HG03139 (cell line): ENCODE results near the gene TRIO.

Experiments
- ATAC-seq: cut with Tn5 transposase; IDR thresholded peaks from one replicate; pipeline ENCODE4 v1.9.1; 2021; ENCODE audit not compliant: unreplicated experiment

TRIO gene

DNA sequence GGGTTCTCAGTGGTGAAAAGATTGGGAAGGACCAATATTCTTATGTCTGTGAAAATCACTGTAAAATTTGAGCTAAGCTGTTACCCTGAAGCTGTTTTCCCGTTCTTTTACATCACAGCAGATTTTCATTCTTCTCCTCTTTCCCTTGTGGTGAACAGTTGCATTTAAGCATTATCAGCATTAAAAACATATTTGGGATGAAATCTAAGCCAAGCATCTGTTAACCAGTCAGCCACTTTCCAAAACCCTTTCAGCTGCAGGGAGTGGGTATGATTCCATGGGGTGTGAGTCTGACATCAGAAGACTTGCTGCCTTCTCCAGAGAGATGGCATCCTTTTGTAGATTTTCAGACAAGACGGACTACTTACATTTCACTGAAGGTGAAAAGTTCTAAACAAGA, 97.2 kb downstream of the TRIO start:
- no peak for ATAC-seq

DNA sequence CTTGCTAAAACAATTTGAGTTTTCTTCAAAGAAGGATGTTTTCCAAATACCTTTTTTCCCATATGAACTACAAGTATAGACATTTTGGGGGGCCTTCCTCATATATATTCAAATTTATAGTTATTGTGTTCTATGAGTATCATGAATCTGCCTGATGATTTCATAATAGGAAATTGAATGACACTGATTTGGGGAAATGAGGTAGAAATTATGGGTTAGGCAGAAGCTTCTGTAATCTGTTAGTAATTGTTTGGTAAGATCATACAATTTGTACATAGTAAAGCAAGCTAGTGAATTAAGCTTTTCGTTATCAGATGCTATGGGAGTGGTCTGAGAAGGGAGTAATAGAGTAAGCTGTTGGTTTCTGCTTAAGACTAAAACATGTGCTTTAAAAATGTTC, 98.0 kb downstream of the TRIO start:
- no peak for ATAC-seq

DNA sequence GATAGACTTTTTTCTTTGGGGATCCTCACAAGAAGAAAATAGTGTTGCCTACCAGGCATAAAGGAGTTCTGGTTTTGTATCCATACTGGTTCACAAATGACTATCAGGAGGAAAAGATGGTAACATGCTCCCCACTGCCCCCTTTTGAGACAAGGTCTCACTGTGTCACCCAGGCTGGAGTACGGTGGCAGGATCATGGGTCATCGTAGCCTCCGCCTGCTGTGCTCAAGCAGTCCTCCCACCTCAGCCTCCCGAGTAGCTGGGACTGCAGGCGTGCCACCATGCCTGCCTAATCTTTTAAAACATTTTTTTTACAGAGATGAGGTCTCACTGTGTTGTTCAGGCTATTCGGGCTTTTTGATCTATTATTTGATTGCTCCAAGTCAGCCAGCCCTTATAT, 99.3 kb downstream of the TRIO start:
- no peak for ATAC-seq

DNA sequence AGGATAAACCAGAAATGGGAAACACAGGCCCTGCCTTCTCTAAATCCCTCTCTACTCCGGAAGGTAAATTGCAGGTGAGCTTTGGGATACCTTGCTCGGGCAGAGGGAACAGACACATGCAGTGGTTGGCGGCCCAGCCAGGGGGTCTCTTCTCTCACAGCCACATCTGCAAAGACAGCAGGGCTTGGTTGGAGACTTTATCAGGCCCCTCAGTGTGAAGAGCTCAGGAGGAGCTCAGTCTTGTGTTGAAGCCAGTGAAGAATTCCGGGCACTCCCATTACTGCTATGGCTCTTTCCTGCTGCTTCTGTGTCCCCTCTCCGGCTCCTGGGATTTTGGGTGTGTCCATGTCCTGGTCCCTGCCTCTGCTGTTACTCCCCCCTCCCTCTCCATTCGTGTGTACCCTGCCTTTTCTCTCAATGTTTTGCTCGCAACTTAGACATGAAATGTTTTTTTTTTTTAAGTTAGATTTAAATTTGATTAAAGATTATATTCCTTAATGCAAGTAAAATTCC, 99.8 kb downstream of the TRIO start:
- no peak for ATAC-seq

DNA sequence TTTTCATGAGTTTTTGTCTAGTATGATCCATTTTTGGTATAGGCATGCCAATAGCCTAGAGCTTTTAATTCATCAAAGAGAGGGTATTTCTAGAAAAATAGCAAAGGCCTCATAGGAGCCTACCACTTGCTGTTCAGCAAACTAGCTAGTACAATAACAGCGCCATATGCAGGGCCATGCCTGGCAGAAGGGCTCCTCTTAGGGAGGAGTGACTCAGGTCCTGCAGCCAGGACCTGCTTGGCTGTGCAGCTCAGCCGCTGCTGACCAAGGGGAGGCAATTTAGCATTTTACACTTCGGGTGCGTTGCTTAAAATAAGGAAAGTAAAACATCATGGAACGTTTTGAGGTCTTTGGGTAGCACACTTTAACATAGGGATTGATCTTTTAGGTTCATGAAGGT, 100.6 kb downstream of the TRIO start:
- ATAC-seq: no peak

DNA sequence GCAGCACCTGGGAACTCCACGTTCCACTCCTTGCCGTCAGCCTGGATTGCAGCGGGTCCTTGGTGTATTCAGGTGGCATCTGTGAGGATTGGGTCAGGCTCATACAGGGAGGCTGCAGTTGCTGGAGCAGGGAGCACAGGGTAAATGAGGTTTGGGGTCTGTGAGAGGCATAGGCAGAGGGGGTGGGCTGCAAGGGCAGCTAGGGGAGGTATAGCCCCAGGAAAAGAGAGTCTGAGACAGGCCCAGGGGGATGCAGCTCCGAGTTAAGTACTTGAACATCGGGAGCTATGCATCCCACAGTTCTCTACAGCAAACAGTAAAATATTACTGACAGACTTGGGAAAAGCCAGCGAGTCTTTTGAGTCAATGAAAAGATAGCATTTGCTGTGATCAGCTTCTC, 101.6 kb downstream of the TRIO start:
- ATAC-seq: no peak

DNA sequence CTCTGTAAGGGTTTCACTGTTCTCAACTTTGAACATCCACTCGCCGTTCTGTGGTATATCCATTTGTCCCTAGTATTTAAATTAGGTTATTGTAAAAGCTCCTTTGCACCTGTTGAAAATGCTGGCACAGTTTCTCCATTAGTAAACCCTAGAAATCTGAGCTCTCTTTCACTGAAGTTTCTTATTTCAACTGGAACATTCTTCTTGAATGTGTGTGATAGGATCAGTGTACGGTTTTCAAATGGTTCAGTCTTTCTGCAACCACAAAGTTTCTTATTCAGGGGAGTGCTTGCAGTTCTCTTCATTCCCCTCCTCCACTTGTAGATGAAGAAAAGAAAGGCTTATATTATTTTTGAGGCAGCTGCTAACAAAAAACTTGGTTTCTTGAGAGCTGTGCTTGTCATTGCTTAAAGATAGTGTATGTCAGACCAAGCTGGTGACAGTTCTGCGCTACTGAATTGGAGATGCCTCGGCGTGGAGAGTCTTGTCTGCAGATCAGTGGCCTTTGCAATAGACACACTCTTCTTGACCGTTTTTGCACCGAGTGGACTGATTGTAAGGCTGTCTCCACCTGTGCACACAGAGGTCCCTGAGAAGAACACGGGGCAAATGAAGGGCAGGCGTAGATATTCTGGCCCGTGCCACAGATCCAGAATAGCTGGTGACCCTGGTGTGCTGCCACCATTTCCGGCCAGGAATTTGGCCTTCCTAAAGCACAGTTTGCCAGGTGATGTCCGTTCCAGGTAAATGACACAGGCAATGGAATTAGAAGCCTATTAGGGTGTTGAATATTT, 102.2 kb downstream of the TRIO start:
- no peak for ATAC-seq

DNA sequence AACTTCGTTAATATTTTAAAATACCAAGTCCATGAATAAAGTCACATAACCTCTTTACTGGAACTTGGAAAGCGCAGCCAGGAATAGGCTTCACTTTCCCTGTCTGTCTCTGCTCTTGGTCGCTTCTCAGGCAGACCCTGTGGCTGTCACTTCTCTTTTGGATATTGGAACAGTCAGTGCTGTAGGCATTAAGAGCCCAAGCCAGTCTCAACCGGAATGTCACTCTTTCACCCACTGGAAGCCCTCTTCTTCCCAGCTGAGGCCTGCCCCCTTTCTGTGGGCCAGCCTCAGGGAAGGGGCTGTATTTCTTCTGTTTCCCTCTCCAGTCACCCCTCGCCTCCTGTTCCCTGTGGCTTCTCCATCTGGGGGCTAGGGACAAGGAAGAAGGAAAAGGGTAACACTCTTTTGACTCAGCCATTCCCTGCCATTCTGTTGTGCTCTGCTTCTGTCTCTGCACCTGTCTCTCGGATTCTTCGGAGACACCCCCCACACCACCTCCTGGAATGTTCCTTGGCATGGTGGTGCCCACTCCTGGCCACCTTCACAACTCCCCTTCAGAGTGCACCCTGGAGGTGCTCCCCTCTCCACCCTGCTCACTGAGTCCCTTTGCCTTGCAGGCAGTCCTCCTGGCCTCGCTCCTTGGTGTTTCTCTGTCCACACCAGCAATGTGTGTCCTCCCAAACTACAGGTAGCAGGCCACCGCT, 103.4 kb downstream of the TRIO start:
- no peak for ATAC-seq

DNA sequence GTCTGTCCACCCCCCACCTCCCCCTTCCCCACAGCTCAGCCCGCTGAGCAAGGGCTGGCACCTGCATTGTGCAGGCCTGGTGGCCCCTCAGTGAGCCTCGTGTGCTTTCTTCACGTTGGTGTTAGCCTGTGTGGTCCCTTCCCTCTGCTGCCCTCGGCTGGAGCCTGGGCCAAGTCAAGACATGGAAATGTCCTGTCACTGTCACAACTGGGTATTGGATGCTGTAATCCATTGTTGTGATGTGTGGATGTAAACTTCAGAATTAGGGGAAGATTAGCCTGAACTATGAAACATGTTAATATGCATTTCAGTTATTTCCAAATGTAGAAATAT, 103.9 kb downstream of the TRIO start:
- no peak for ATAC-seq

DNA sequence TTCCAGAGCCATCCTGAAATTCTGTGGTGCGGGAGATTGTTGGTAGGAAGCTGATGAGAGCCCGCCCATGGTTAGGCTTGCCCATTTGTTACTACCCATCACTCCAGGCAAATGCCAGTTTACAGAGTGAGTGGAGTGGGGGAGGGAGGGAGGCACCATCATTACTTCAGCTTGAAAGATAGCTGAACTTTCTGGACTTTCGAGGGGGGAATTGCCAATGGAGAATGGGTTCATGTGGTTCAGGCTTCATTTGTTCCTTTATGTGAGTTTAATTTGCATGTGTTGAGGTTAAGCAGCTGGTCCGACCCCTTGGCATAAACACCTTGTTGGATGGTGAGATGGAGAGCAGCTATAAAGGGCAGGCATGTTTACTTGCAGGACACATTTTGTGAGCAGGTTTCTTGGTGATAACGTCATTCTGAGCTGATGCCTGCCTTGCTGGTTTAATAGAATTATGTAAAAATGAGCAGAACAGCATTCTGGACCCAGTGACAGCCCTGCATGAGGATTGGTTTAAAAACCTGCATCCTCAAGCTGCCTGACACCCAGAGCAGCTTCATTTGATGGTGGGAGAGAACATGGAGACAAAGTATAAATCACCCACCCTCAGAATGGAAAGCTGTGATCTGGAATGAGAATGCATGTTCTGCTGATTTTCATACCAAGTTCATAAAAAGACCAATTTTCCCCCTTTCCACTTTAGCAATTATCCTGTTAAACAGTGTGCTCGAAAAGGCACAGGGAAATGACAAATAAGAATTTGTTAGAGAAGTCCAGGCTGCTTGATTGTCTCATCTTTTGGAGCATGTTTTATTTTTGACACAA, 106.3 kb downstream of the TRIO start:
- ATAC-seq: no peak

DNA sequence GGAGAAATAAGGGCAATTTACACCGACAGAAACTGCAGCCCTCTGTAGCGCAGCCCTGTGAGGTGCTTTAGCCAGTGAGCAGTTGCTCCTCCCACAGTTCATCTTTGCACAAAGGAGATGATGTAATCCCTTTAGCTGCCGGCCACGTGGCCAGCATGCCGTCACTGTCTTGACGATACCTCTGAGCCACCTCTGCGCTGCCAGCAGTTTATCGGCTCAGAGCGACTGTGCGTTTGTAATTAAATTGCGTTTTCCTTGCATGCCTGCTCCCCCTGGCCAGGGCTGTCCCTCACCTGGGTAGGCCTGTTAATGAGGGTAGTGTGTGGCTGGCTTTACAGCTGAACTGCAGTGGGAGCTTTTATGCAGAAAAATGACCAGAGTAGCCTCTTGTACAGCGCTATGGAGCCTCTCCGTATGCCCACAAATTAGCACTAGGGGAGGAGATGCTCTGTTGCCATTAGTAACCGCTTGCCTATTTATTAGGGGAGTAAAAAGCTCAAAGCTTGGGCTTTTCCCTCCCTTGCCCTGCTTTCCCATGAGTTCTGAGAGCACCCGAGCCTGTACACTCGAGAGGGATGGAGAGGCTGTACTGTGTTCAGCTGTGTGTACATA, 107.0 kb downstream of the TRIO start:
- ATAC-seq: no peak

DNA sequence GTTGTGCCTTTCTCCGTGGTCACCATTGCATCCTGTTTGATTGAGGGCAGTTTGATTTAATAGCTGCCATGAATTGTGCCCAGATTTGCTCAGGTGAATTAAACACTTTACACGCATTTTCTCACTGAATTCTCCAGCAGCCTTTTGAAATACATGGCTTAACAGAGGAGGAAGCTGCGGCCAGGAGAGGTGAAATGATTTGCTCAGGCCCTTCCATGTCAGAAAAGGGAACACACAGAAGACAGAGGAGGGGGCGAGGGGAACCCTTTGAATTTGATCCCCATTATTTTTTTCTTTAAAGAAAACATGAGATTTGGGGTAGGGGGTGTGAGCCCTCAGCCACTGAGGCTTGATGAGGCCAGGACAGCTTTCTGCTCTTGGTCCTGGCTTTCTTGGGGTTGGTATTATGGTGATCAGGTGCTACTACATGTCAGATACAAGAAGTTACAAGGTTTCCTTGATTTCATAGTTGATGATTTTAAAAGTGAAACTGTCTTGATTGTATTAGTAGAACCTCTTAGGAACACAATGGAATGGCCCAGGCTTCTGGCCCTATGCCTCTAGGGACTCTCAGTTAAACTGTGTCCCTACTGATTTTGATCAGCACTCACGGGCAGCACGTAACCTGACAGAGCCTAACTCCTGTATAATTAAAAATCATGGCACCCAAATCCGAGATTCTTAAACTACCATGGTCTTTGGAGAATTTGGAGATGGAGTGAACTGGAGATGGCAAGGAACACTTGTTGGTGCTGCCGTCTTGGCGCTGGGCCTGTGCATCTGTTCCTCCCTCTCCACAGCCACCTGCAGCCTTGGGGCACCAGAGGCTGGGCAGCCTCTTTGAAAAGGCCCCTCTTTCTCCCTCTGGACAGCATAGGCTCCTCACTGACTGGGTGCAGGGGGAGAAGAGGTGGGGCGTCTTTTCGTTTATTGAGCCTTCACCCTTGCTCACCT, 107.9 kb downstream of the TRIO start:
- ATAC-seq: peak; percentile 67

DNA sequence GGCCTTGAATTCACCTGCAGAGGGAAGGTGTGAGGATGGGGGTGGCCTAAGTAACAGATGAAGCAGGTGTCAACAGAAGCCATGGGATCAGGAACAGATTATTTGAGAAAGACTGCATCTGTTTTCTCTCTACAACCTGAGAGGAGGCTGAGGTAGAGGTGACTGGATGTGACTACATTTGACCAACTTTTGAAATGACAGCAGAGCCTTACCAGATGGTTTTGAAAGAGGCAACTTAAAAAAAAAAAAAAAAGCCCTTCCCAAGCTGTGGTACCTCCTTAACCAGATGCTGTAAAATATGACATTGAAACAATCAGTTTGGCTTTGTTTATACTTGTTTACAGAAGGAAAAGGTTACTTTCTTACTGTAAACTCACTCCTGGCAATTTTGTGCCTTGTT, 108.6 kb downstream of the TRIO start:
- ATAC-seq: no peak

DNA sequence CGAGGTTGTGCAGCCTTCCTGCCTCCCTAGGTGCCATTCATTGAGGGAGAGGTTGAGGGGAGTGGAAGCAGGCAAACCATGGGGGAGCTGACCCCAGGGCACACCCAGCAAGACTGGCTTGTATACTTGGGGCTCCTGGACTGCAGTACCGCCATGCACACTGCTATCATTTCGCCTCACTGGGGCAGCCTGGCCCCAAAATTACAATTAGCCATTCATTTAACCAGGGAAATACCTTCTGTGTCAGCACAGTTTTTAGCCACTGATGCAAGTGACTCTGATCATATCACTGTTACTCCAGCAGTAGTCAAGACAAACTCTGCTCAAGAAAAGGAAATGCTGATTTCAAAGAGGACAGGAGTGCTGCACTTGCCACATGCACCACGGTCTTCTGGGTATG, 109.7 kb downstream of the TRIO start:
- ATAC-seq: no peak

DNA sequence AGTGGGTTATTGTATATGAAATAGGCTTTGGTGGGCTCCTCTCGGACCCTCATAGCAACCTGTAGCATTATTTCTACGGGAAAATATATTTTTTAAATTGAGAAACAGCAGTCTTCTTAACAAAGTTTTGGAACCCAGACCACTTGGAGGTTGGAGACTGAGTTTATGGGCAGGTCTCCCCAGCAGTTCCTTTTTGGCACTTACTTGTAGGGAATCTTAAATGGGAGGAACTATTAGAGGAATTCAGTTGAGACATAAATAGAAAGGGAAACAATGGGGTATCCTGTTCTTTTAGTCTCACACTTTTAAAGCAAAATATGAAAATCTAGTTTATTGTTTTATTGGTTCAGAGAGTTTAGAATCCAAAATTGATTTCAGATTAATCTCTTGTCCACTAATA, 111.5 kb downstream of the TRIO start:
- no peak for ATAC-seq

DNA sequence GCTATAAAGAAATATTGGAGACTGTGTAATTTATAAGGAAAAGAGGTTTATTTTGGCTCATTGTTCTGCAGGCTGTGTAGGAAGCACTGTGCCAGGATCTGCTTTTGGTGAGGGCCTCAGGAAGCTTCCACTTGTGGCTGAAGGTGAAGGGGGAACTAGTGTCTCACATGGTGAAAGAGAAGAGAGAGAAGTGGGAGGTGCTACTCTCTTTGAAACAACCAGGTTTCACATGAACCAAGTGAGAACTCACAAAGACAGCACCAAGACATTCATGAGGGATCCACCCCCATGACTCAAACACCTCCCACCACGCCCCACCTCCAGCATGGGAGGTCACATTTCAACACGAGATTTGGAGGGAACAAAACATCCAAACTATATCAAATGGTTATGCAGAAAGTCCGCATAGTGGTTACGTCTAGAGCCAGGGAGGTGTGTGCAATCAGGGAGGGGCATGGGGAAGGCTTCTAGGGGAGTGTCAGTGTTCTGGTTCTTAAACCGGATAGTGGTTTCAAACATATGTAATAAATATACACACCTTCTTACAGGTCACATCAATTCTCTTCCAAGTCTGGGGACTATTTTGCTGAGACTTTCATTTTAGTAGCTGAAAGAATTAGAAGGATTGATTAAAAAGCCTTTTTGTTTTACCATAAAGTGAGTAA, 113.0 kb downstream of the TRIO start:
- ATAC-seq: no peak

DNA sequence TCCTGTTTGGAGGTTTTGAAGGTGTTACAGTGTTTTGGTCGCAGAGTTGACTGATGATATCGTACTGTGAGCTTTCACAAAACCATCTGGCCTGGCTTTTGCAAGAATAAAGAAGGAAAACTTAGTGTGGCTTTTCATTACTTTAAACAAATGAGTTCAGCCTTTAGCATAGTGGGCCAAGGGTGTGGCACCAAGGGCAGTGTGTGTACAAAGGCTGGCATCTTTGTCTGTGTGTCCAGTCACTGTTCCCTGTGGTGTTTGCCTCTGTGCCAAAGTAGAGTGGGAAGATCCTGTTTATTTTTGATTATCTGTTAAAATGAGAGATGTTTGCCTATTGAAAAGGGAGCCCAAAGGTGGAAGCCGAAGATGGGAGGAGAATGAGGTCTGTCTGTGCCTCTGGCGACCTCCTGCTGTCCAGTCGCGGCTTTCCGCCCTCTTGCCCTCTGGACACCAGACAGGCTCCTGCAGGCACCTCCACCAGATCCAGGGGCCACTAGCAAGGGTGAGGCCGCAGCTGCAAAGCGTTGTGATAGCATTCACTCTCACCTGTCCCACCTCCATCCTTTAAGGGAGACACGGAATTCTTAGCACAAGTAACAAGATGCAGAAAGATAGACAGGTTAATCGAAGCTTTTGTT, 113.7 kb downstream of the TRIO start:
- no peak for ATAC-seq

DNA sequence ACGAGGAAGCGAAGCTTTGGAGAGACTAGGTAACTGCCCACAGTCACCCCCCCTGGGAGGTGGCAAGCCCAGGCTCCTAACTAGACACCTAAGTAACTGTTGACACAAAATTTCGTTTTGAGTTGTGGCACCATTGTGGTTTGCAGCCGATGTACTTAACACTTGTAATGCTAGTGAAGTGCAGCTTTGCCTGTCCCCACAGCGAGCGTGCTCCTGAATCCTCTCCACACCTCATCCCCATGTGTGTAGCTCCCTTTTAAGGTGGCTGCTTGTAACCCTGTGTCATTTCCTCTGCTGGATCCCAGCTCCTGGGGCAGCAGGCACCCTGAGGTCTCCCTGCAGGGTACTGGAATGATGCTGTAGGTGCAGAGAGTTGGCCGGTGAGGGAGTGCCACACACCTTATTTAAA, 114.9 kb downstream of the TRIO start:
- ATAC-seq: peak; percentile 51

DNA sequence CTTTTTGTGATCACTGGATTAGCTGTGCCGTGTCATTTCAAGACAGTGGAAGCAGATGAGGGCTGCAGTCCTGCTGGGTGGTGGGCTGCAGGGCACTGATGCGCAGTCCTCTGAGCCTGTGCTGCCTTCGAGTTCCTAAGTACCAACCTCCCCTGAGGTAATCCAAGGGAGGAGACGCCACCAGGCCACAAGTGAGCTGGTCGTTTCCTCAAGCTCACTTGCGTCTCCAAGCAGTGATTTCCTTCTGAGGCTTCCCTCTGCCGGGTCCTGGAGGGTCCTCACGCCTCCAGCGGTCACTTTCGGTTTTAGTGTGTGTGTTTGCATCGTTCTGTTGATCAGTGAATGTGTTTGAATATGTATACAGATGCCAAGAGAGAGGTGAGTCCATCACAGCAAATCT, 115.7 kb downstream of the TRIO start:
- ATAC-seq: peak; percentile 39
